Right ventricle myocardium inferior (tissue), 1 donor: Measurements from ENCODE around the gene WWTR1. TPM values are rescaled to one million over a fixed set of nuclear protein-coding genes. Genes with fewer than 3 reads are reported as not detected.

ENCODE experiments used
- ATAC-seq: fragments of 200-7000 bp; cut with Tn5 transposase; one replicate; pipeline ENCODE4 v1.9.1; 2020; ENCODE audit warnings: mild to moderate bottlenecking, moderate library complexity
- DNase-seq: peaks from one replicate; pipeline ENCODE4 v3.0.0; 2021; ENCODE audit errors: missing footprints
- intact Hi-C: fragments of 100-400 bp; cut with DNase I; formaldehyde crosslinking; loops from one replicate; pipeline ENCODE4 v1.11.0; 2022
- total RNA-seq: library from RNA; stranded (reverse); fragmentation: NEBNext Ultra II Directional; extraction: Animal tissue kit (Norgen Biotek cat#: 25700); gene quantifications from one replicate; pipeline ENCODE4 v1.2.1, GENCODE V29; 2021
- donor health status: DM: no; HTN: yes; CAD: no; lungs with severe emphysema.

The WWTR1 gene
- total RNA-seq, 1 donor from 2014 or later = 42.6 TPM

- DNase-seq = no peak
- no peak for ATAC-seq
- intact Hi-C loops = no loop called here
Measured at GRCh38 chr3:149634072-149634471, 23.8 kb downstream of the WWTR1 start.

- intact Hi-C loops = no loop called here
- ATAC-seq = no peak
- no peak for DNase-seq
Measured at GRCh38 chr3:149632225-149632624, 25.6 kb downstream of the WWTR1 start.

- intact Hi-C loops = no loop called here
- ATAC-seq = no peak
- DNase-seq = no peak
Measured at GRCh38 chr3:149630806-149631205, 27.0 kb downstream of the WWTR1 start.

GRCh38 chr3:149628957-149629670 is 28.7 kb downstream of the WWTR1 start:
- intact Hi-C loops = no loop called here
- ATAC-seq = no peak
- no peak for DNase-seq

- intact Hi-C loops = no loop called here
- no peak for DNase-seq
- ATAC-seq = no peak
Measured at GRCh38 chr3:149626671-149627070, 31.2 kb downstream of the WWTR1 start.

- ATAC-seq (no peak), DNase-seq (no peak)
- intact Hi-C loops = no loop called here
Measured at GRCh38 chr3:149625795-149626194, 32.0 kb downstream of the WWTR1 start.

GRCh38 chr3:149623824-149624223 is 34.0 kb downstream of the WWTR1 start:
- ATAC-seq = no peak
- no peak for DNase-seq
- intact Hi-C loops = loop anchor here (5.0 kb wide), 1 partner anchor 42 kb away; no protein-coding TSS in a partner anchor

- DNase-seq = no peak
- intact Hi-C loops = loop anchor here (5.0 kb wide), 1 partner anchor 39 kb away; no protein-coding TSS in a partner anchor
- ATAC-seq = no peak
Measured at GRCh38 chr3:149621218-149622005, 36.4 kb downstream of the WWTR1 start.

- ATAC-seq = no peak
Measured at GRCh38 chr3:149620291-149621020, 37.4 kb downstream of the WWTR1 start.

GRCh38 chr3:149619136-149619535 is 38.7 kb downstream of the WWTR1 start:
- DNase-seq (no peak), ATAC-seq (no peak)
- intact Hi-C loops = no loop called here

More at GRCh38 chr3:149620291-149621020, 37.4 kb downstream of the WWTR1 start:
- DNase-seq = no peak
- intact Hi-C loops = loop anchor here (5.0 kb wide), 1 partner anchor 38 kb away; no protein-coding TSS in a partner anchor

GRCh38 chr3:149618151-149619123 is 39.4 kb downstream of the WWTR1 start:
- ATAC-seq = peak; percentile 83
- intact Hi-C loops = no loop called here
- no peak for DNase-seq

GRCh38 chr3:149615731-149616221 is 42.0 kb downstream of the WWTR1 start:
- ATAC-seq (no peak), DNase-seq (no peak)
- intact Hi-C loops = no loop called here

- no peak for ATAC-seq
- intact Hi-C loops = no loop called here
- no peak for DNase-seq
Measured at GRCh38 chr3:149613988-149614387, 43.8 kb downstream of the WWTR1 start.

GRCh38 chr3:149612456-149612855 is 45.4 kb downstream of the WWTR1 start:
- no peak for ATAC-seq
- no peak for DNase-seq
- intact Hi-C loops = no loop called here

GRCh38 chr3:149611149-149611548 is 46.7 kb downstream of the WWTR1 start:
- no peak for DNase-seq
- ATAC-seq = no peak
- intact Hi-C loops = no loop called here

- ATAC-seq (peak; percentile 72), DNase-seq (peak; percentile 74)
- intact Hi-C loops = no loop called here
Measured at GRCh38 chr3:149610351-149611105, 47.3 kb downstream of the WWTR1 start.

- intact Hi-C loops = no loop called here
Measured at GRCh38 chr3:149609595-149609994, 48.2 kb downstream of the WWTR1 start.

More at GRCh38 chr3:149609595-149609994, 48.2 kb downstream of the WWTR1 start:
- no peak for DNase-seq
- ATAC-seq = no peak
